GM21737 (cell line): Measurements from ENCODE around the gene EIPR1.
"Not testable (repeated sequence)": the region's sequence is repeated elsewhere in the genome, so short reads cannot be mapped to it uniquely, and the experiment has no call there.

ENCODE experiments used
- ATAC-seq: cut with Tn5 transposase; IDR thresholded peaks from one replicate; pipeline ENCODE4 v1.9.1; 2021; ENCODE audit warnings: mild to moderate bottlenecking, moderate library complexity; ENCODE audit not compliant: unreplicated experiment

EIPR1 gene

GRCh38 chr2:3403587-3404334 is 26.1 kb upstream of the EIPR1 start:
- peak; percentile 98 for ATAC-seq

DNA sequence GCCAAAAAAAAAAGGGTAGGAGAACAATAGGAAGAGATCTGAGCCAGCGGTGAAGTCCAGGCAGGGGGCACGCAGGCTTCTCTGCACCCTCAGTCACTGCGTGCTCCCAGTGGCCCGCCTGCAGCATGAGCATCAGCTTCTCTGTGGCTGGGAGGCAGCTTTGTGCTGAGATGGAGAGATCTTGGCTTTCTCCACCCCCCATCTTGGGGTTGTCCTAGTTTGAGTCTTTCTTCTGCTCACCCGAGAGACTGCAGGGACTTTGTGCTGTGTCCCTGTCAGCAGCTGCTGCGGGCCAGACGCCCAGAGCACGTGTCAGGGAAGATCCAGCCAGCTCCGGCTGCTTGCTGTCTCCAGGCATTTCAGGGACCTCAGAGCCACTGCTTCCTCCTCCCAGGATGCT is 22.2 kb upstream of the EIPR1 start:
- ATAC-seq = no peak

DNA sequence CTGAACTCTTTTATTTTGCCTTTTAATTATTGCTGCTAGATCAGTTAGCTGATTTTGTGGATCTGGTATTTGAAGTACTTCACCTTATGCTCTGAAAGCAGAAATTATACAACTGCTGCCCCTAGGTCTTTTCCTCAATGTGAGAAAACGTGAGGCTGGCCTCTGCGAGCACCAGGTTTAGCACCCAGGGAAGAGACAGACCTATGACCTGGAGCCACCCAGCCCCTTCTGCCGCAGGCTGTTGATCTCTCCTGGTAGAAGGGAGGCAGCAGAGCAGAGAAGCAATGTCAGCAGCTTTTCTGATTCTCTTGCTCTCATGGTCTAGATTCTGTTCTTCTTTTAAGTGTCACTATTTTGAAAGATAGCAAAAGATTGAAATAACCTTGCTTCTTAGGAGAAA is 21.8 kb upstream of the EIPR1 start:
- ATAC-seq = no peak

DNA sequence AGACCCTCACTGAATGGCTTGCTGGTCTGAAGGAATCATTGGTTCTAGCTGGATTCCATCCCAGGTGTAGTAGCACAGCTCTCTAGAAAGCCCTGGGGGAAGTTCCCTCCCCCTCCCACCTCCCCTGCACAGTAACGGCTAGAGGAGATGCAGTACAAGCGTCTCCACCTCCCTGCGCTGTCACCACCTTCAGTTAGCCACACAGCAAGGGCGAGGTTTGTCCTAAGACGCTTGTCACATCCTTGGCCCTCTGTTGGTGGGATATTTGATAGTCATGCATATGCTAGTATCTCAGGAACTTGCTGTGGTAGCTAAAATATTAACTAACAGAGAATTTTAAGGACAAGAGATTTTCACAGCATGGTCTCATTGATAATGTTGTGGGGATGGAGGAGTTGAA is 21.2 kb upstream of the EIPR1 start:
- ATAC-seq = no peak

GRCh38 chr2:3396920-3397559 is 19.4 kb upstream of the EIPR1 start:
- peak; percentile 62 for ATAC-seq

- ATAC-seq = no peak
Measured at GRCh38 chr2:3392216-3392615, 14.6 kb upstream of the EIPR1 start.

DNA sequence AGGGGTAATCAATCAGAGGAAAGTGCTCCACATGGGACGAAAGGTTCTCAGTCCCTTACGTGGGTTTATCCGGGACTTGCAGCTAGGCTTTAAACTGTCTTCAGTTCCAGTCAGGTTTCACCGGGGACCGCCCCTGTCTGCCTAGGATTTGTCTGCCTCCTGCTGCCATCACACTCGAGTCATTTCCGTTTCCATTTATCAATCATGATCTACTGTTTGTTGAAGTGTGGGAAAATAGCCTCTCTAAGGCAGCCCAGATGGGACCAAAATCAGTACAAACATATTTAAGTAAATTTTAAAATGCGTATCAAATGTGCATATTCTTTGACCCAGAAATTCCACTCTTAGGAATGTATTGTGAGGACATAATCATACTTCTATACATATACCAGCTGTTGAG is 12.4 kb upstream of the EIPR1 start:
- no peak for ATAC-seq

DNA sequence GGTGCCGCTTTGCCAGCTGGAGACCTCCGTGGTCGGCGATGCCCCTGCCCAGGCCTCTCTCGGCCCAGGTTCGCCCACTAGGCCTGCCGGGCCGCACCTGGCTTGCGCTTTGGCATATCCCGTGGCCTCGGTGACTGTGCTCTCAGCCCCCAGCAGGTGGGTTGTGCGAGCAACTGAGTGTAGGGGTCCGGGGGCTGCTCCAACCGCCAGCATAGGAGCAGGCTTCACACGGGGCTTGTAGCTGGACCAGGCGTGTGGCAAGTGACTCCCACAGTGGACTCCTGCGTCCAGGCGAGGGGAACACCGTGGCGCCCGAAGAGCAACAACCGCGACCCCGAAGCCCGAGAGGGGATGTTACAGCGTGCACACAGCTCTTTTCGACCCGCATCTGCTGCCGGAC is 11.6 kb upstream of the EIPR1 start:
- no peak for ATAC-seq

DNA sequence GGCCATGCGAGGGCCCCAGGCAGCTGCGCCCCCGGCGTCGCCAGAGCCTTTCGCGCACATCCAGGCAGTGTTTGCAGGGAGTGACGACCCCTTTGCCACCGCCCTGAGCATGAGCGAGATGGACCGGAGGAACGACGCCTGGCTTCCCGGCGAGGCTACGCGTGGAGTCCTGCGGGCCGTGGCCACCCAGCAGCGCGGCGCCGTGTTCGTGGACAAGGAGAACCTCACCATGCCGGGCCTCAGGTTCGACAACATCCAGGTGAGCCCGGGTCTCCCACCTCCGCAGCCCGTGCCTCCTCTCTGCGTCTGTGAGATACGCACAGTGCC is 10.8 kb upstream of the EIPR1 start:
- ATAC-seq = no peak

GRCh38 chr2:3387644-3388411 is 10.2 kb upstream of the EIPR1 start:
- ATAC-seq = no peak

GRCh38 chr2:3387011-3387410 is 9.4 kb upstream of the EIPR1 start:
- no peak for ATAC-seq

DNA sequence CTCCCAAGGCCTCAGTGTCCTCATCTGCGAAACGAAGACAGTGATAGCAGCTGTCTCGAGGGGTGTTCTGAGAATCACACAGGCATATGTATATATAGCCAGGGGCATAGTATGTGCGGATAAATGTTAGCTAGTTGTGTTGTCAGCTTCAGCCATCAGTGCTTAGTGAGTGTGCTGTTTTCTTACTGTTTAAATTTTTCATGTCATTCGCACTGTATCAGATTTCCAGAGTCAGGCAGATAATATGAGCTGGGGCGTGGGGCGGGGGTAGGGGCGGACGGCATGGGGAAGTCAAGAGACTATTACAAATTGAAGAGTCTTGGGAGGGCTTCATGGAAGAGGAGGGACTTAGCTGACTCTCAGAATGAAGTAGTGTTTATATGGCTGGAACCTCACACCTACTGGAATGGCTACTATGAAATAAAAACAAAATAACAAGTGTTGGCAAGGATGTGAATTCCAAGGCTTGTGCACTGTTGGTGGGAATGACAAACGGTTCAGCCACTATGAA is 8.9 kb upstream of the EIPR1 start:
- ATAC-seq = no peak

DNA sequence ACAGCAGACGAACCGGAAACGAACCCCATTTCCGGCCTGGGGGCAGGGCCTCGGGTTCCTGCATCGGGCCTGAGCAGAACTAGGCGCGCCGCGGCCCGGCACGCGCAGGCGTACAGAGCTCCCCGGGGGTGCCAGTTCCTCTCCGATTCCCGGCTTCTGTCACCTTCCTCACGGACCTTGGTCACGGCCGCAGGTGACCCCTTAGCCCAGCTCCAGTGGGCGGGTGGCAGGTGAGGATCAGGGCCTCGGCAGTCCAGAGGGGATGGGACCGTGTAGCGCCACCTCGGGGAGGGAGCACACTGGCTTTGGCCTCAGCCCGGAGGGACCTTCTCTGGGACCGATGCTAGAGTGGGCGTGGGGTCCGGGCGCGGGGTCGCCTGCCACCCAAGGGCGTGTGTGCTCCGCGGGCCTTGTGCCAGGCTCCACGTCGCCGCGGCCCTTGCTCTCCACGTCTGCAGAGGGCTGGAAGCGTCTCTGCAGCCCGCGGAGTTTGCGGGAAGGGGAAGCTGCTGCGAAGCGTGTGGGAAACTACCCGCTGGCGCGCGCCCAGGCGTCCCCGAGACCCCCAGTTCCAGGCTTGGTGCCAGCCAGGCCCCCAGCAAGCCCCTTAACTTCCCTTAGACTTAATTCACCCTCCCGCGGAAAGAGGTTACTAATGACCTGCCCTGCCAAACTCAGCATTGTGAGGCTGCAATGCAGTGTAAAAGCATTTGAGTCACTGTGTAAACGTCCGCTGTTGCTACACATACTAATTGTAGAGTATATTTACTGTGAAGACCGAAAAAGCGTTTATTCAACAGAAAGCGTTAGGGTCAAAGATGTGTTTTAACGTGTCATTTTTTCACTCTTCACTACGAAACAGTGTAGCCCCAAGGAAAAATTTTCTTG is 2.3 kb upstream of the EIPR1 start, which contains the start of gene TRAPPC12:
Gene TRAPPC12, plus strand, starts transcription at position 48 of the 888 bp plus-strand sequence. CDS start 7,930 bp downstream, outside the sequence.
- peak; percentile 75 for ATAC-seq

DNA sequence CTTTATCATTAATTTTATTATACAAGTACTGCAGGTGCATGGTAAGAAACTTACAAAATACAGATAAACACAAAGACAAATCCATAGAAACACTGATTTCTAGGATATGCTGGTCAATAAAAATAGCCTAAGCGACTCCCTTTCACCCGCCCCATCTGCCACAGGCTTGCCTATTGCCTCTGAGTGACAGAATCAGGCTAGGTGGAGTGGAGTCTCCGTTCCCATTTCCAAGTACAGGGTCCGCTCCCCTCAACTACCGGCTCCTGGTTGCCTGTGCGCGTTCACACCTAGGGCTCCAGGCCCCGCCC is 1.7 kb upstream of the EIPR1 start:
- no peak for ATAC-seq

- ATAC-seq = peak; percentile 7
Measured at GRCh38 chr2:3377279-3377611, 373 bp downstream of the EIPR1 start.

DNA sequence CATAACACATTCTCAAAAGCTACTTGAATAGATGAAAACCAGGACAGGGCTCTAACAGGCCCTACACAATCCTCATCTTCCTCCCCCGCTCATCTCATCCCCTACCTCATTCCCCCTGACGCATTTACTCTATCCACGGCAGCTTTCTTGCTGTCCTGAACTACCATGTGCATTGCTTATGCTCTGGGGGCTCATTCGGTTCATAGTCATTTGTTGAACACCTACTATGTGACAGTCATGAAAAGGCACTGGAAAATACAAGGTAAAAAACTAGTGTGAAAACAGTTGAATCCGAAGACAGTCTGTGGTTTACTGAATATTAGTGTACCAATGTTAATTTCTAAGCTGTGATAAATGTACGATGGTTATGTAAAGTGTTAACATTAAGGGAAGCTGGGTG is 797 bp downstream of the EIPR1 start:
- no peak for ATAC-seq

GRCh38 chr2:3369340-3370181 is 8.1 kb downstream of the EIPR1 start:
- ATAC-seq = not testable (repeated sequence)

GRCh38 chr2:3368261-3368722 is 9.3 kb downstream of the EIPR1 start:
- no peak for ATAC-seq

GRCh38 chr2:3365219-3365618 is 12.4 kb downstream of the EIPR1 start:
- no peak for ATAC-seq
